ENCODE results near the gene NUMA1.
A peak's percentile ranks its signal among the peaks of the same experiment; 100 is the strongest.

NUMA1 gene

GRCh38 chr11:72080326-72081183 is at the start of gene NUMA1, which contains the start of gene LRRC51:
NUMA1 (minus strand) TSS chr11:72080542; CDS start chr11:72035943, 44,599 bp downstream.
LRRC51 (plus strand) TSS chr11:72080850; CDS start chr11:72089084, 8,234 bp downstream.
- peak; percentile 97 to 100 (median 99) for DNase-seq
- intact Hi-C loops (cut with DNase I), result loop anchor here (1.0 to 2.0 kb wide), 2 partner anchors 23 to 40 kb away; partner anchors contain the start of gene LAMTOR1

DNA sequence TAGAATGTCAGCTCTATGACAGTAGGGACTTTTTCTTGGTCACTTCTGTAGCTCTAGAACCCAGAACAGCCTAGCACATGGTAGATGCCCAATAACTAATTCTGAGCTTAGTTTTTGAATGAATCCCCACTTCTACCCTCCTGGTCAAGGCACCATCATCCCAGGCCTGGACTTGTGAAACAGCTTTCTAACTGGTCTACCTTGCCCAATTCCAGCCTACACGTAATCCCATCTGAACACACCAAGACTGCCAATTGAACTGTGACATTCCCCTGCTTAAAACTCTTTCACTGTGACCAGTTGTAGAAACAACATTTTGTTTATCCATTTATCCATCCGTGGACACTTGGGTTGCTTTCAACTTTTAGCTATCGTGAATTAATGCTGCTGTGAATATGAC is 49.0 kb upstream of the NUMA1 start:
- DNase-seq, result no peak
- intact Hi-C loops (cut with DNase I), result no loop called here

GRCh38 chr11:72127923-72128322 is 47.6 kb upstream of the NUMA1 start:
- intact Hi-C loops (cut with DNase I), result no loop called here
- DNase-seq, result no peak

GRCh38 chr11:72125956-72126355 is 45.6 kb upstream of the NUMA1 start:
- no peak for DNase-seq
- intact Hi-C loops (cut with DNase I), result no loop called here

GRCh38 chr11:72124046-72124445 is 43.7 kb upstream of the NUMA1 start:
- intact Hi-C loops (cut with DNase I), result no loop called here
- no peak for DNase-seq

- no peak for DNase-seq
- intact Hi-C loops (cut with DNase I), result no loop called here
Observed at GRCh38 chr11:72123117-72123653, 42.8 kb upstream of the NUMA1 start.

GRCh38 chr11:72122607-72123006 is 42.3 kb upstream of the NUMA1 start:
- DNase-seq, result no peak
- intact Hi-C loops (cut with DNase I), result no loop called here

- intact Hi-C loops (cut with DNase I), result no loop called here
Observed at GRCh38 chr11:72120930-72121329, 40.6 kb upstream of the NUMA1 start.

GRCh38 chr11:72119198-72119597 is 38.9 kb upstream of the NUMA1 start:
- intact Hi-C loops (cut with DNase I), result loop anchor here (10.0 kb wide), 1 partner anchor 106 kb away; the partner anchor contains the start of gene INPPL1
- no peak for DNase-seq

More at GRCh38 chr11:72120930-72121329, 40.6 kb upstream of the NUMA1 start:
- DNase-seq, result no peak

GRCh38 chr11:72116019-72116755 is 35.8 kb upstream of the NUMA1 start:
- intact Hi-C loops (cut with DNase I), result loop anchor here (10.0 kb wide), 1 partner anchor 109 kb away; the partner anchor contains the start of gene INPPL1

DNA sequence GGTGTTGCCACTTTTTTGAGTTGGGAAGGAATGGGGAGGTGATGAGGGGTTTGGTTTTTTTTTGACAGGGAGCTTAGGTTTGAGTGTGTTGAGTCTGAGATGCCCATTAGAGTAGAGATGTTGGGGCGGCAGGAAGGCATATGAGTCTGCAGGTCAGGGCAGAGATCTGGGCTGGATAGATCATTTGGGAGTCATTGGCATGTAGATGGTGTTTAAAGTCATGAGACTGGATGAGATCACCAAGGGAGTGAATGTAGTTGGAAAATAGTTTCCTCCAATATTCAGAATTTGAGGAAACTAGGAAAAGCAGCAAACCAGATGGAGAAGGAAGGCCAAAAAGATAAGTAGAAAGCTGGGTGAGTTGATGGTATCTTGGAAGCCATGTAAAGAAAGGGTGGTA is 34.2 kb upstream of the NUMA1 start:
- no peak for DNase-seq
- intact Hi-C loops (cut with DNase I), result loop anchor here (10.0 kb wide), 1 partner anchor 110 kb away; the partner anchor contains the start of gene INPPL1

More at GRCh38 chr11:72116019-72116755, 35.8 kb upstream of the NUMA1 start:
- no peak for DNase-seq

- no peak for DNase-seq
- intact Hi-C loops (cut with DNase I), result loop anchor here (1.0 to 10.0 kb wide), 2 partner anchors 10 to 112 kb away; partner anchors contain the start of genes INPPL1 and LAMTOR1
Observed at GRCh38 chr11:72112978-72113808, 32.9 kb upstream of the NUMA1 start.

- intact Hi-C loops (cut with DNase I), result loop anchor here (1.0 to 10.0 kb wide), 2 partner anchors 9 to 112 kb away; partner anchors contain the start of genes INPPL1 and LAMTOR1
- DNase-seq, result peak; percentile 91 to 99 (median 93)
Observed at GRCh38 chr11:72112143-72112977, 32.0 kb upstream of the NUMA1 start, which contains the start of gene ANAPC15. ANAPC15 (minus strand) TSS chr11:72112695; CDS start chr11:72111276, 1,419 bp downstream.

- DNase-seq, result no peak
- intact Hi-C loops (cut with DNase I), result loop anchor here (1.0 to 10.0 kb wide), 2 partner anchors 8 to 113 kb away; partner anchors contain the start of genes INPPL1 and LAMTOR1
Observed at GRCh38 chr11:72111300-72112142, 31.2 kb upstream of the NUMA1 start.

- no peak for DNase-seq
Observed at GRCh38 chr11:72105888-72106287, 25.5 kb upstream of the NUMA1 start, which contains the start of gene TOMT. TOMT (plus strand) TSS chr11:72105924; CDS start chr11:72105952, 28 bp downstream.

DNA sequence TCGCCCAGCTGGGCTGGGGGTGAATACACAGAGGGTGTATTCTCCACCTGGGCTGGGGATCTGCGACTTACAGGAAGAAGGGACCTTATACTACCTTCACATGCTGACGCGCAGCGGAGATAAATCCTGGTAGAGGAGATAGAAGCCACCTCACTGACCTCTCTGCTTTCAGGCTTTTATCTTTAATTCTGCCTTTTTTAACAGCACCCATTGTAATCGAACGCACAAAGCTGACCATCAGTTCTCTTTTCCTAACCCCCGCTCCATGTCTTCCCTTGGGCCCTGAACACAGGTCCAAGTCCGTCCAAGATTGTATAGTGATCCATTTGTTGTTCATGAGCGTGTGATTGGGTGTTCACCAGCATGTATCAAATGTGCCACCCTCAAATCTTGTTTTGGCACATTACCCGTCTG is 23.4 kb upstream of the NUMA1 start:
- intact Hi-C loops (cut with DNase I), result loop anchor here (1.0 to 5.0 kb wide), 3 partner anchors 9 to 176 kb away; partner anchors contain the start of genes ANAPC15, LRRC51, NUMA1 and RNF121
- no peak for DNase-seq

More at GRCh38 chr11:72105888-72106287, 25.5 kb upstream of the NUMA1 start, which contains the start of gene TOMT:
- intact Hi-C loops (cut with DNase I), result no loop called here

Measured in posterior cingulate gyrus (tissue), 11 donors.